ENCODE measurements around the gene SYT8.

DNA sequence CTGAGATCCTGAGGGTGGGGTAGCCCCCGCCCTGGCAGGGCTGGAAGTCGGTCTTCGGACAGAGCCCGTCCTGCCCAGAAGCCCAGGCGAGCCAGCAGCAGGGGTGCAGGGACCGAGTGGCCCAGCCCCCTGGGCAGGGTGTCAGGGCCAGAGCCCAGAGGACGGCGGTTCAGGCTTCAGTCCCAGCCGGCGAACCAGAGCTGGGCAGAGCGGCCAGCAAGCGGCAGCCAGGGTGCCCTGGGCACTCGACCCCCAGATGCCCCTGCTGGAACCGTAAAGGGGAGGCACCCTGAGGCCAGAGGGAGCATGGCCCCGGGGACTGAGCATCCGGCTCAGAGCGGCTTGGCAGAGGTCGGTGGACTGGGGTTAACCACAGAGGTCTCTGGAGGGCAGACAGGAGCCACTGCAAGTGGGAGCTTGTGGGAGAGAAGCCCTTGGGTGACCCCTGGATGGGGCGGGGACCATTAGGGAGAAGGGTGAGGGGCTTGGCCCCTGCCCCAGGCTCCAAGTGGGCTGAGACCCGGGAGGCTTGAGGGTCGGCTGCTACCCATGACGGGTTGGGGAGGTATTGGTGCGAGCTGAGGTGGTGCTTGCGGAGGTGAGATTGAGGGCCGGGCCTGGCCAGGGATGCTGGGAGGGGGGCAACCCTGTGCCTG lies 34.0 kb downstream of the SYT8 start:
- TF ChIP-seq, protein P1, sequence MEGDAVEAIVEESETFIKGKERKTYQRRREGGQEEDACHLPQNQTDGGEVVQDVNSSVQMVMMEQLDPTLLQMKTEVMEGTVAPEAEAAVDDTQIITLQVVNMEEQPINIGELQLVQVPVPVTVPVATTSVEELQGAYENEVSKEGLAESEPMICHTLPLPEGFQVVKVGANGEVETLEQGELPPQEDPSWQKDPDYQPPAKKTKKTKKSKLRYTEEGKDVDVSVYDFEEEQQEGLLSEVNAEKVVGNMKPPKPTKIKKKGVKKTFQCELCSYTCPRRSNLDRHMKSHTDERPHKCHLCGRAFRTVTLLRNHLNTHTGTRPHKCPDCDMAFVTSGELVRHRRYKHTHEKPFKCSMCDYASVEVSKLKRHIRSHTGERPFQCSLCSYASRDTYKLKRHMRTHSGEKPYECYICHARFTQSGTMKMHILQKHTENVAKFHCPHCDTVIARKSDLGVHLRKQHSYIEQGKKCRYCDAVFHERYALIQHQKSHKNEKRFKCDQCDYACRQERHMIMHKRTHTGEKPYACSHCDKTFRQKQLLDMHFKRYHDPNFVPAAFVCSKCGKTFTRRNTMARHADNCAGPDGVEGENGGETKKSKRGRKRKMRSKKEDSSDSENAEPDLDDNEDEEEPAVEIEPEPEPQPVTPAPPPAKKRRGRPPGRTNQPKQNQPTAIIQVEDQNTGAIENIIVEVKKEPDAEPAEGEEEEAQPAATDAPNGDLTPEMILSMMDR (IDR thresholded peaks at IDR 0.05): no peak
- no peak for TF ChIP-seq EP300 (IDR thresholded peaks at IDR 0.05)
